Left lung (tissue), 10 donors: ENCODE results near the gene PLA2G5. TPM values are rescaled to one million over a fixed set of nuclear protein-coding genes. Genes with fewer than 3 reads are reported as not detected.
"Not testable (repeated sequence)": the region's sequence is repeated elsewhere in the genome, so short reads cannot be mapped to it uniquely, and the experiment has no call there.

Experiments used
- ATAC-seq: fragments of 200-7000 bp; cut with Tn5 transposase; one replicate; pipeline ENCODE4 v1.9.1; 2020; ENCODE audit warnings: moderate library complexity
- DNase-seq, 4 donors: peaks; one replicate each; pipeline ENCODE4 v3.0.0-alpha.2; 2013 to 2020
- H3K27ac ChIP-seq, 2 donors: fragments of 200-600 bp; sonication (generic) in 1 of 2; one replicate each; pipeline versions ENCODE4 v1.5.0 to v1.8.0; 2020 to 2021
- H3K27me3 ChIP-seq, 2 donors: fragments of 200-600 bp; sonication (generic) in 1 of 2; one replicate each; pipeline versions ENCODE4 v1.5.0 to v1.8.0; 2020 to 2021
- H3K36me3 ChIP-seq, 2 donors: fragments of 200-600 bp; sonication (generic) in 1 of 2; one replicate each; pipeline versions ENCODE4 v1.5.0 to v1.8.0; 2020 to 2021
- H3K4me1 ChIP-seq, 2 donors: fragments of 200-600 bp; one replicate each; pipeline ENCODE4 v1.8.0; 2021
- H3K4me3 ChIP-seq, 2 donors: fragments of 200-600 bp; sonication (generic) in 1 of 2; one replicate each; pipeline versions ENCODE4 v1.5.0 to v1.8.0; 2020 to 2021; ENCODE audit warnings: mild to moderate bottlenecking in 1 of 2
- H3K9me3 ChIP-seq, 2 donors: fragments of 200-600 bp; sonication (generic) in 1 of 2; one replicate each; pipeline versions ENCODE4 v1.5.0 to v1.8.0; 2020 to 2021
- CTCF ChIP-seq, 2 donors: fragments of 200-600 bp; sonication (generic) in 1 of 2; IDR thresholded peaks; one replicate each; pipeline versions ENCODE4 v1.5.0 to v1.8.0; 2021; ENCODE audit warnings: antibody characterized with exemption in 2 of 2
- intact Hi-C, 2 donors: fragments of 100-400 bp; cut with DNase I; formaldehyde crosslinking; loops; one replicate each; pipeline versions ENCODE4 v1.11.2 to v1.14.2; 2022
- polyA plus RNA-seq, 6 donors: library from polyadenylated mRNA; unstranded; fragments of 120-200 nt; gene quantifications; one replicate each; pipeline ENCODE4 v1.2.1, GENCODE V29; 2013; ENCODE audit not compliant: insufficient read length in 6 of 6
- total RNA-seq, 2 donors: library from RNA; stranded (reverse); fragmentation: NEBNext Ultra II Directional; extraction: Animal tissue kit (Norgen Biotek cat#: 25700); gene quantifications; one replicate each; pipeline ENCODE4 v1.2.1, GENCODE V29; 2021
- donor health status: DM: no; HTN: yes; CAD: no.
- donor health status: DM: no; HTN: no; CAD: no.

The PLA2G5 gene
- total and polyA plus RNA-seq, 8 donors: 0.41 to 5.5 (median 0.92) TPM

DNA sequence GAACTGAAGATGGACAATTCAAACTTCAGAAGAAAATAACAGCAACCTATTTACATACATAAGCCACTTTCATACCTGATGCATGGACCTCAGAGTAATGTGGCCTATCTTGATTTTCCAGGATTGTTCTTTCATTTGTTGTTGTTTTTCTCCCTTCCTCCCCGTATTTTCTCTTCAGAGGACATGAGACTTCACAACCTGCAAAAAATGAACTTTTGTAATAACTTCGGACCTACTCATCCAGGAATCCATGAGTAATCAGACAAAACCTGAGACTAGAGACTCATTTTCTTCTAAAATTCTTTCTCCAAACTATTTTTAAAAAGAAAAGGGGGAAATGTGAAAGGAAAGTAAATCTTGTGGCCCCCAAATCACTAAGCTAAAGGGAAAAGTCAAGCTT lies 17.6 kb upstream of the PLA2G5 start:
- H3K27me3 ChIP-seq: peaks cover 0 to 7% of the 10 kb centered on the region in 2 donors
- H3K36me3 ChIP-seq: no peaks in the 10 kb centered on the region
- no peak overlapping the region for H3K27ac ChIP-seq
- H3K9me3 ChIP-seq: peaks cover 0 to 21% of the 10 kb centered on the region in 2 donors
- intact Hi-C loops: no loop called here
- no peak for ATAC-seq
- no peaks in the 10 kb centered on the region for H3K4me1 ChIP-seq
- DNase-seq: no peak
- H3K4me3 ChIP-seq: no peak overlapping the region
- no peak for TF ChIP-seq CTCF (IDR thresholded peaks at IDR 0.05)

DNA sequence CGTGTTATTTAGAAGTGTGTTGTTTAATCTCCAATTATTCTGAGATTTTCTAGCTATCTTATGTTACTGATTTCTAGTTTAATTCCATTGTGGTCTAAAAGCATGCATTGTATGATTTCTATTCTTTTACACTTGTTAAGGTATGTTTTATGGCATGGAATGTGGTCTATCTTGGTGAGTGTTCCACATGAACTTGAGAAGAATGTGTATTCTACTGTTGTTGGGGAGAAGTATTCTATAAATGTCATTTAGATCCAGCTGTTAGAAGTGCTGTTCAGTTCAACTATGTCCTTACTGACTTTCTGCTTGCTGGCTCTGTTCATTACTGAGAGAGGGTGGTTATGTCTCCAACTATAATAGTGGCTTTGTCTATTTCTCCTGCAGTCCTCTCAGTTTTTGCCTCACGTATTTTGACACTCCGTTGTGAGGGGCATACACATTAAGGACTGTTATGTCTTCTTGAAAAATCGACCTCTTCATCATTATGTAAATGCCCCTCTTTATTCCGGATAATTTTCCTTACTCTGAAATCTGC lies 12.0 kb upstream of the PLA2G5 start:
- intact Hi-C loops: no loop called here
- H3K4me1 ChIP-seq: peaks cover 0 to 6% of the 10 kb centered on the region in 2 donors
- H3K27me3 ChIP-seq: peaks cover 0 to 7% of the 10 kb centered on the region in 2 donors
- H3K27ac ChIP-seq: no peak overlapping the region
- no peak for DNase-seq
- H3K9me3 ChIP-seq: no peaks in the 10 kb centered on the region
- no peak for ATAC-seq
- no peaks in the 10 kb centered on the region for H3K36me3 ChIP-seq
- TF ChIP-seq CTCF (IDR thresholded peaks at IDR 0.05): no peak
- H3K4me3 ChIP-seq: no peak overlapping the region

- TF ChIP-seq CTCF (IDR thresholded peaks at IDR 0.05): no peak
- Histone ChIP-seq H3K4me1 (peaks cover 0 to 6% of the 10 kb centered on the region in 2 donors), H3K36me3 (no peaks in the 10 kb centered on the region), H3K27ac (no peak overlapping the region), H3K27me3 (peaks cover 0 to 7% of the 10 kb centered on the region in 2 donors), H3K4me3 (no peak overlapping the region), H3K9me3 (no peaks in the 10 kb centered on the region)
- intact Hi-C loops: no loop called here
- DNase-seq: no peak
- ATAC-seq: peak; percentile 68
Measured at GRCh38 chr1:20058531-20058930, 11.5 kb upstream of the PLA2G5 start.

DNA sequence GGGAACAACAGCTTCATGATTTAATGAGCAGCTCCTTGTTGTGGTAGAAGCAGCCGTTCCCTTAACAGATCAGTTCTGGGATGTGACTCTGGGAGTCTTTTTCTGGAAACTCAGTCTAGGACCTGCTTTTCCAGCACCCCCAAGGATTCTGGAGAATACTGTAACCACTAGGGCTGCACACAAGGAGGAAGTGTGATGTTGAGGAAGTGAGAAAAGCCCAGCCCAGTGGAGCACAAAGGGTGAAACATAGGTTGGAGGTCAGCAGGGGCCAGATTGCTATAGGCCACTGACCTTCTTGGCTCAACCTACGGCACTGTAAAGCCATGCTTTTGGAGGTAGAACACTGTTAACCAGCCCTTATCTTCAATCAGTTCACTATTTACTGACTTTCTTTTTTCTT lies 10.1 kb upstream of the PLA2G5 start:
- DNase-seq: no peak
- no peak for TF ChIP-seq CTCF (IDR thresholded peaks at IDR 0.05)
- Histone ChIP-seq H3K27me3 (peaks cover 0 to 7% of the 10 kb centered on the region in 2 donors), H3K4me3 (no peak overlapping the region), H3K4me1 (peaks cover 0 to 6% of the 10 kb centered on the region in 2 donors), H3K27ac (no peak overlapping the region), H3K36me3 (no peaks in the 10 kb centered on the region), H3K9me3 (no peaks in the 10 kb centered on the region)
- intact Hi-C loops: no loop called here
- ATAC-seq: peak; percentile 30

DNA sequence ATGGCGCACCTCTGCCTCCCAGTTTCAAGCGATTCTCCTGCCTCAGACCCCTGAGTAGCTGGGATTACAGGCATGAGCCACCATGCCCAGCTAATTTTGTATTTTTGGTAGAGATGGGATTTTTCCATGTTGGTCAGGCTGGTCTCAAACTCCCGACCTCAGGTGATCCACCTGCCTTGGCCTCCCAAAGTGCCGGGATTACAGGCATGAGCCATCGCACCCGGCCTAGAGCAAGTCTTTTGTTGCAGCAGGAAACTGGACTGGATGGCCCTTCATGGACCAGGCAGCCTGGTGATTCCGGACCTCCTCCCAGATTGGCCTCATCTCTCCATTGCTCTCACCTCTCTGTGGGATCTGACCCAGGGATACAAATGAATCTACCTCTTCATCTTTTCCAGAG lies 9.2 kb upstream of the PLA2G5 start:
- H3K27ac ChIP-seq, H3K27me3 ChIP-seq, intact Hi-C loops, DNase-seq, H3K9me3 ChIP-seq, H3K4me3 ChIP-seq, ATAC-seq, H3K4me1 ChIP-seq, H3K36me3 ChIP-seq: not testable (repeated sequence)

DNA sequence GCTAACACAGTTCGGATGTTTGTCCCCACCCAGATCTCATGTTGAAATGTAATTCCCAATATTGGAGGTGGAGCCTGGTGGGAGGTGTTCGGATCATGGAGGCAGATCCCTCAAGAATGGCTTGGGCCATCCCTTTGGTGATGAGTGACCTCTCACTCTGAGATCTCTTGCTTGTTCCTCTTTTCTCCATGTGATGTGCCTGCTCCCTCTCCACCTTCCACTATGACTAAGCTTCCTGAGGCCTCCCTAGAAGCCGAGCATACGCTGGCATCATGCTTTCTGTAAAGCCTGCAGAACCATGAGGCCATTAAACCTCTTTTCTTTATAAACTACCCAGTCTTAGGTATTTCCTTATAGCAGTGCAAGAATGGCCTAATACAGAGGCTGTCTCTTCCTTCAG lies 8.1 kb upstream of the PLA2G5 start:
- intact Hi-C loops: no loop called here
- no peaks in the 10 kb centered on the region for H3K27me3 ChIP-seq
- H3K9me3 ChIP-seq: no peaks in the 10 kb centered on the region
- TF ChIP-seq CTCF (IDR thresholded peaks at IDR 0.05): no peak
- ATAC-seq: no peak
- no peak overlapping the region for H3K4me3 ChIP-seq
- no peak for DNase-seq
- H3K4me1 ChIP-seq: peaks cover 0 to 6% of the 10 kb centered on the region in 2 donors
- no peaks in the 10 kb centered on the region for H3K36me3 ChIP-seq
- no peak overlapping the region for H3K27ac ChIP-seq
